ENCODE results near the gene FRAS1.

- TF ChIP-seq EZH2 (IDR thresholded peaks at IDR 0.05; ENCODE audit: low read depth) (no peak), CTCF (conservative IDR thresholded peaks at IDR 0.05) (no peak)
These were observed 509.8 kb downstream of the FRAS1 start for GRCh38 chr4:78566834-78567499.
